ENCODE measurements around the gene CNIH3.
A peak's percentile ranks its signal among the peaks of the same experiment; 100 is the strongest.

Gene CNIH3

DNA sequence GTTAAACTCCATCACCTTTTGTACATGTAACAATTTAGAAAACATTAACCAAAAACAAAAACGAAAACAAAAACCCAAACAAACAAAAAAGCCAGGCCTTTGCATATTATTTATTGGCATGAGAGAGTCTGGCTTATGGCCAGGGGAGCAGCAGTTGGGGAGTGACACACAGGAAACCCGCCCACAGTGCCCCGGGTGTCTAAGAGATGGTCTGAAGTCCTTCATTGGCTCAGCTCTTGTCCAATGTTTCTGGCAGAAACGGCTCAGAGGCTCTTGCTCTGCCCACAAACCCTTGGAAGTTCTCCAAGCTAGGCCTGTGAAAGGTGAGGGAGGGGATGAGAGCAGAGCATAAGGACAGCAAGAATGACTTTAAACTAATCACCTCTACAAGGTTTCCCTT lies 131.5 kb downstream of the CNIH3 start:
- DNase-seq: peak; percentile 91

- DNase-seq: peak; percentile 49
Observed at GRCh38 chr1:224749916-224750315, 133.8 kb downstream of the CNIH3 start.

DNA sequence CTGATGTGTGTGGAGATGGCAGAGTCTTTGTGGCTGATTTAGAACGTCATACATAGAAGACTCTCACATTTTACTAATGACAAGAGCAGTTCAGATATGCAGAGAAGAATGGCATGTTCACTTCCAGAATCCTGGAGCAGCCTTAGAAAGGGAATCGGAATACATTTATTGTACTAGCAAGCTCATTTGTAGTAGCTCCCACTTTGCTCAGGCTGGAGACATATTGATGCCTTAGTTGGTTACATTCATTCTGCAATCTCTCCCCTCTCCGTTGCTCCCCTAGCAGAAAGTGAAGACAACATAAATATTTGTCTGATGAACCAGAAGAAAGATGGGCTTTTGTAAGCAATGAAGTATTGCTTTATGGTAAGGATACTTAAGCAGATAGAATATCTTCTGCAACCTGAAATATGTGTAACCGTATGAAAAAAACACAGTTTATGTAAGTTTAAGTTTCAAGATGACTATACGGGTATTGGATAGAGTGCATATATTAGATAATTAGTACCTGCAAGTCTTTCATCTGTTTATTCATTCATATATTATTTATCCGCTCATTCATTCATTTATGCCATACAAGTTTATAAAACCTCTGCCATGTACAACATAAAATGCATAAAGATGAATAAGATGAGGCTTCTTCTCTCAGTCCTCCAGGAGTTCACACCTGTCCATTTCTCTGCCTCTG lies 135.7 kb downstream of the CNIH3 start:
- DNase-seq: no peak

DNA sequence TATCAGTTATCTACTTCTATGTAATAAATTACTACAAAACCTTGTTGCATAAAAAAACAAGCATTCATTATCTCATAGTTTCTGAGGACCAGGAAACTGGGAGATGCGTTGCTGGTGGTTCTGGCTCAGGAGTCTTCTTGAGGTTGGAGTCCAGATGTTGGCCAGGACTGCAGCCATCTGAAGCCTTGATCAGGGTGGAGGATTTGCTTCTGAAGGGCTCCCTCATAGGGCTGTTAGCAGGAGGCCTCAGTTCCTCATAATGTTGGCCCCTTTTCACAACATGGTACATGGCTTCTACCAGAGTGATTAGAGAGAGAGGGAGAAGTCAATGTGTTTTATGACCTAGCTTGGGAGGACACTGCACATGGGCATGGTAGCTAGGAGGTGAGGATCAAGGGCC lies 137.4 kb downstream of the CNIH3 start:
- DNase-seq: no peak

DNA sequence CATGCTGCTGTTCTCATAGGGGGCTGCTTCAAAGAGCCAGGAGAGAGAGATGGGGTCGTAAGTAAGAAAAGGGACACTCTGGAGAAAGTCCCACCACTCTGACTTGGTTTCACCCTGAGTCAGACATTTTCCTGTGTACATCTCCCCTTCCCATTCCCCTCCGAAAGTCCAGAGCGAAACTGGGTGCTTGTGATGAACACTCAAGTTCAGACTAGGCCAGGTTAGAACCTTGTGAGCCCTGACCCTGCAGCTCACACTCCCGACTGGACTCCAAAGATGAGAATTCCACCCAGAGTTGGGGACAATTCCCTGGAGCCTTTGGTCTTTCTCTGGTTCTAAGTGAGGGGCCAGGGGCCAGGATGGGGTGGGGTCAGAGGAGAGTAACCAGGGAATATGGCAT lies 139.5 kb downstream of the CNIH3 start:
- DNase-seq: no peak

DNA sequence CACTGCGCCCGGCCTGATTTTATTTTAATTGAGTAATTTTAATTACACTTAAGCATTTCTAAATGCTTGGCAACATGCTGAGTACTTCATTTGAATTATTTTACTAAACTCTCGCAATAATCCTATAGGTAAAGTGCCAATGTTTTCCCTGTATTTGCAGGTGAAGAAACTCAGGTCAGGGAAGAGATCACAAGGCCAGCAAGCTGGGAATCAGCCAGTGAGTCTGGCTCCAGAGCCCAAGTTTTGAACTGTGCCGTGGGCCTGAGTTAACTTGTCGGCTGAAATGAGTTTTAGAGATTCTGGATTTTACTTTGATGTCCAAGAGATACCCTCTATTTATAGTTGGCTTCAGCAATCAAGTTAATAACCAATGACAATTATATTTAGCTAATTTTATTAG lies 141.4 kb downstream of the CNIH3 start:
- no peak for DNase-seq

DNA sequence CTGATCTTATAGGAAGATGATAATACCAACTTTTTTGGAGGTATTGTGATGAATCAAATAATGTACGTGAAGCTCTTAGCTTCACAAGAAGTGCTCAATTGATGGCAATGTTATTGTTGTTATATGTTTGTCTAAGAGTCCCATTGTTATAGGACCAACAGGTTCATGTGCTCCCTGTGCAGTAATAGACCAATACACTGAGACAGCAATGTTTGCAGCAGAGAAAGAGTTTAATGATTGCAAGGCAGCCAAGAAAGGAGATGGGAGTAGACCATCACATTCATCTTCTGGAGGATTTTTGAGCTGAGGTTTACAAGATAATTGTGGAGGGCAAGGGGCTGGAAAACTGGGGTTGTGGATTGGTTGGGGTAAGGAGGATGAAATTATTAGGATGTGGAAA lies 143.0 kb downstream of the CNIH3 start:
- no peak for DNase-seq

DNA sequence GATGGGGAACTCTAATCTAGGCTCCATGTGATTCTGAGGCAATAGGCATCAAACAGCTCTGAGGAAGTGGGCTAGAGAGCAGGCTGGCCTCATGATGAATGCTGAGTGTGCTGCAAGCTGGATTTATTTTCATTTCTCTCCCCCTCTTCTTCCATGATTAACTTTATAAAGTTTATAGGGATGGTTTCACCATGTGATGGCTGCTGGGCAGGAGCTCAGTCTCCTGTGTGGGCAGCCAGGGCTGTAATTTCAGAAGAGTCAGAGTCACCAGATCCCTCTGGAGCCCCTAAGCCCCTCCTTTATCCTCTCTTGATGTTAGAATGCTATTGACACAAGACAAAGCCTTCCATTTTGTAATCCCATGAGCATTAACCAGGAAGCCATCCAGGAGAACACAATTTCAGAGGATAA lies 143.6 kb downstream of the CNIH3 start:
- DNase-seq: peak; percentile 87

DNA sequence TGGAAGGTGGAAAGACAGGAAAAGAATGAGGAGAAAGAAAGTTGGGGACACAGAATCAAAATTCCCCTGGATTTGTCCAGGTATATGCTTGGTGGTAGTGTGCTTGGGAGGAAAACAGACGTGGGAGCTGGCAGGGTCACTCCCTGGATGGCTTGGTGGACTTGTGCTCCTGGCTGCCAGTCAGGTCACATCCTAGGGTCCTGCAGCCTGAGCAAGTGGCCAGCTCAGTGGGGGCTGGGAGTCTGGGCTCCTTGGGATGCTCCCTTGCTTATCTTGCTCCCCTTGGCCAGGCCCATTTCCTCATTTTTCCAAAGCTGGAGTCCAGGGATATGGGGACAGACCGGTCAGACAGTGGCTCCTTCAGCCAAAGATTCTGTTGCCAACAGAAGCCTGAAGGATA lies 144.0 kb downstream of the CNIH3 start:
- no peak for DNase-seq

- no peak for DNase-seq
Observed at GRCh38 chr1:224761245-224761644, 145.1 kb downstream of the CNIH3 start.

DNA sequence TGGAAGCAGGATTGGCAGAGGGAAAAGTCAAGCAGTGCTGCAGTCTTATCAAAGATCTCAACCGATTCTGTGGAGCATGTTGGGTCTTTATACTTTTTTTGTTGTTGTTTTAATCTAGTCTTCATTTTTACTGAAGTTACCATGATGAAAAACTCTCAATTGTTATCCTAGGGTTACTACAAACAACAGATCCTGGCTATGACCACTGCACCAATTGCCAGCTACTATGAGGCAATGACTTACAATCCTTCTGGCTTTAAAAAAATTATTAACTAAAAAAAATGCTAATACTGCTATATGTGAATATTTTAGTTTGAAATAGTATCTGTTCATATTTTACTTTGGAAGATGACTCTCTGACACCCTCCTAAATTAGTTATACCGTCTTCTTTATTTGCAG lies 145.9 kb downstream of the CNIH3 start:
- DNase-seq: no peak

DNA sequence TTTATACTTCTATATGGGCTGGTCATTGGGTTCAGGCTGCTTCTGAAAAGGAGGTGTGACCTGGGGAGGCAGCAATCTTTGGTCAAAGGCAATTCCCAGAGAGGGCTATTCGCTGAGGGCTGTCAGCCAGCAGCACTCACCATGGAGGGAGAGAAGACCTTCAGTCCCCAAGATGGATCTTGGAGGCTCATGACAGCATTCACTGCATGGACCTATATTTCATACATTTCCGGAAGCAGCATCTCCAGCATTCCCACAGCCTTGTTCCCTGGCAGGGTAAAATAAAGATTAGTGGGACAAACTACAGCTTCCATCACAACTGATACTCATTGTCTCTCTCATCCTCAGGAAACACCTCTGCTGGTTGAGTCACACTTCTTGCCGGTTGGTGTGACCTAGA lies 146.6 kb downstream of the CNIH3 start:
- DNase-seq: no peak

DNA sequence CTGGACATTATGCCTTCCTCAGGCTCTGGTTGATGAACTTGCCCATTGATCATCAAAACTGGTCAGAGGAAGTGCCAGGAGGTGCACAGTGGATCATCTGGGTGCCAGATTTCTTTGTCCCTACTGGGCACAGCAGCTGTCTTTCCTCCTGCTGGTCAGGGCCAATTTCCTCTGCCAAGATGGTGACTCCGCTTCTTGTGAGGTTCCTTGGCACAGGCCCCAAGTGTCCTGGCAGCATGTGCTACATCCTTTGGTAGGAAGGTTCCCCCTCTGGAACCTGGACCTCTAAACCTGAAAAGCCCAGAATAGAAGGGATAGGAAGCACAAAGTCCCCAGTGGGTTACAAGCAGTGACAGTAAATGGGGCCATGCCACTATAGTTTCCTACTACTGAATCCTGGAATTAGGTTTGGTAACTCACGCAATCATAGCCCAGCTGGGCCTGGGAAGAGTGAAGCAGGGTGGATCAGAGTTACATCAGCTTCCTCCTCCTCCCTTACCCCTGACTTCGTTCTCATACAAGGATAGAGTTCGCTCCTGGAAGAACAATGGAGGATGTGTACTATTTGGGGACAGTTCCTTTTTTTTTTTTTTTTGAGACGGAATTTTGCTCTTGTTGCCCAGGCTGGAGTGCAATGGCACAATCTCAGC lies 147.1 kb downstream of the CNIH3 start:
- no peak for DNase-seq

DNA sequence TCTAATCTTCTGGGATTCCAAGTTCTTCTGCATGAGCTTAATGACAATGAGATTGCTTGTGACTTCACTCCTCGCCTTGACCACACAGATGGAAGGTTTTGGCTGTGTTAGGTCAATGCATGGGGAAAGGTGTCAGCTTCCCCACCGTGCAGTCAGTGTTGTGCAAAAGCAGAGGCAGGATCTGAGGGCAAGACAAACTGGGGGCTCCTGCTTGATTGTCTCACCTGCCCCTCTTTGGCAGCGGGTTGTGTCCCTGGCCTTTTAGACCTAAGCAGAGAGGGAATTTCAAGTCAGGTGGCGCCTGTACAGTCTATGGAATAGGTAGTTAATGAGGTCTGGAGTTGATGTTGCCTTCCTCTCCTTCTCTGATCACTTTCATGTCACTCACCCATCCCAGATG lies 150.1 kb downstream of the CNIH3 start:
- DNase-seq: no peak

DNA sequence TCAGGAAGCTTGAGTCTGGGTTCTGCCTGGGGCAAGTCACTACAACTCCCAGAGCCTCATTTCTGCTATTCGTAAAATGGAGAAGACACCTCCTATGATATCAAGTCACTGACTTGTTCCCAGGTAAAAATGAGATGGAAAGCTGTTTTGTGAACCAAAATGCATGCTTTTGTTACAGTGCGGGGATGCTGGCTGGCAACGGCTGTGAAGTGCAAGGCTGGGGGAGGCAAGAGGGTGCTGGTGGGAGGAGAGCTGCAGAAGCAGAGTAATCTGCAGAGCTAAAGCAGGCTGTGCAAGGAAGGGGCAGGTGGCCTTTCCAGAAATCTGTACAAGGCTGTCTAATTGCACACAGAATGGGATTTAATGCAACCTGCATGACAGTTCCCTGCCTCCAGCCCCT lies 150.9 kb downstream of the CNIH3 start:
- DNase-seq: no peak

GRCh38 chr1:224767676-224768075 lies 151.6 kb downstream of the CNIH3 start:
- DNase-seq: no peak

DNA sequence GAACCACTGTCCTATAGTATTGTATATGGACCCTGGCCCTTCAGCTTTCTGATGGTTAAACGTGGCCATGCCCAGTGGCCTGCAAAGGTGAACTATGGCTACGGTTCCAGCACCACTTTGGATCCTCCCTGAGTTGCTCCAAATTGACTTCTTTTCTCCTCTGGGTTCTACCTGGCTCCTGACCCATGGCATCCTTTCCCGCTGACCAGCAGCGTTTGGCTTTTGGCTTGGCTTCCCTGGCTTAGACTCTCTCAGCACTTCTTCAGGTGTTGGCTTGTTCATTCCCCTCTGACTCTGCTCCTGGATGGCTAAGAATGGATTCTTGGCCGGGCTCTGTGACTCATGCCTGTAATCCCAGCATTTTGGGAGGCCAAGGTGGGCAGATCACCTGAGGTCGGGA lies 152.9 kb downstream of the CNIH3 start:
- no peak for DNase-seq

DNA sequence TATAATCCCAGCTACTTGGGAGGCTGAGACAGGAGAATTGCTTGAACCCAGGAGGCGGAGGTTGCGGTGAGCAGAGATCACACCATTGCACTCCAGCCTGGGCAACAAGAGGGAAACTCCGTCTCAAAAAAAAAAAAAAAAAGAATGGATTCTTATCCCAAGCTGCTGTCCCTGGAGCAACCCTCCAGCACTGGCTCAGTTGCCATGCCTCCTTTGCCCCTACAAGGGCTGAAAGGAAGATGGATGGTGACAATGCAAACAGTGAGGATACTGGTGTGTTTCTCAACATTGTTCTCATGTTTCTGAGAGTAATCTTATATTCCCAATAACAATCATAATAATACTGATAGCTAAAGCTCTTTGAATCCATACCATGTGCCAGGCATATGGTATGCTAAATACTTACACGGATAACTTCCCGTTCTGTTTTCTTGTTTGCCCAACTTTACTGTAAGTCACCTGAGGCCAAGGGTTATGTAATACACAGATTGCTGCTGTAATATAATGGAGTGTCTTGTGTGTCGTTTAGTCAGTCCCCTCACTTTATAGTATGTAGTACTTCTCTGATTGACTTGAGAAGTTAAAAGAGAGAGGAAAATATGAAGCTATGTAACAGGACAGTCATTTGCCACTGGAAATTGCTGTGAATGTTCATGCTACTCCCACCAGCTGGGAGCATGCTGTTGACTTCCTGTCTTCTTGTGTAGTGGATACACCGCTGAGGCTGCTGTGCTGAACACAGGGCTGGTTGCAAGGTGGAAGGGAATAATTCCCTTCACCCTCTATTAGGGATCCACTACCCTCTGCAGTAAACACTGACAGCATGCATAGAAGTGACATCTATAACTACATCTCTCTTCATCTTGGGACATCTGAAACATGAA lies 153.6 kb downstream of the CNIH3 start:
- peak; percentile 62 for DNase-seq

GRCh38 chr1:224770336-224770693 lies 154.2 kb downstream of the CNIH3 start:
- DNase-seq: no peak

- no peak for DNase-seq
Observed at GRCh38 chr1:224773646-224774045, 157.5 kb downstream of the CNIH3 start.

DNA sequence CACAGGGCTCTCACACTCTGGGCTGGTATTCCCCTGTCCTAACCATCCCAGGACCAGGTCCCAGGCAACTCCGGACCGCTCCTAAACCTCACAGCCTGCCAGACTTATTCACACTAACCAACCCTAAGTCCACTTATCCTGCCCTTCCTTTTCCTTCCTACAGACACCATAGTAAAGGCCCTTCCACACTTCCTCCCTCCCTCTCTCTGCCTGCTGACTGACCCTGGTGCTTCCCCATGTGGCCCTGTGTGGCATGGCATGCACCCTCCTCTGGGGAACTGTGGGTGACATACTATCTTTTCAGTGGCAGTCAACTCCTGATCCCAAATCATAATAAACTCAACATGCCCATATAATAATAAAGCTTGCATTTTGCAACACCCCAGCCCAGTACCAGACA lies 158.3 kb downstream of the CNIH3 start:
- DNase-seq: peak; percentile 54

GRCh38 chr1:224777180-224777579 lies 161.1 kb downstream of the CNIH3 start:
- DNase-seq: no peak

- DNase-seq: no peak
Observed at GRCh38 chr1:224779536-224779935, 163.4 kb downstream of the CNIH3 start.

DNA sequence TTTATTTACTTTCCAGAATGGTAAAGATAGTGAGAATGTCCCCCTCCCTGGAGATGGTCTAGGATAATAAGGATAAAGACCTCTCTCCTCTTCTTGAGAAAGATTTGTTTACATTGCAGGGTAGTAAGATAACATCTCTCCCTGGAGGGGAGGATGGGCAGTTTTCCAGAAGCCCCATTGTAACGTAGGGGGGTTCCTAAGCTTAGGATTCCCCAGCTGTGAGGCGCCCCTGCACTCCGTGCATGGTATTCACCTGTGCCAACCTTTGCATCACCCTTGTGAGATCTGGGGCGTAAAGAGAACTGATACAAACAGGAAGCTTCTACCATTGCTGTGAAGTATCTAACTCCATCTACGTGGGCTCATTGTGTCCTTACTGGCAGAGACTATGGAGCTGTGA lies 164.6 kb downstream of the CNIH3 start:
- DNase-seq: no peak

Measured in inflammatory macrophage treated with lipopolysaccharide for 4 hours (primary cell).